GM23338 (cell line): ENCODE measurements around the gene MYF5.

Experiments used
- CREB1 ChIP-seq: fragments of 250-450 bp; sonication (Bioruptor Pico); IDR thresholded peaks from 2 replicates; pipeline ENCODE4 v1.5.0; 2020; ENCODE audit warnings: low read depth, mild to moderate bottlenecking, moderate library complexity
- CTCF ChIP-seq, 2 experiments: fragments of 200-600 bp in 1 of 2; sonication (generic) in 1 of 2; conservative IDR thresholded peaks; 2 replicates each; pipeline versions ENCODE4 v1.5.1 to v1.6.1; 2016 to 2017; ENCODE audit warnings: antibody characterized with exemption in 2 of 2, low read depth in 2 of 2, mild to moderate bottlenecking in 2 of 2, moderate library complexity in 1 of 2
- ETS1 ChIP-seq: IDR thresholded peaks from 2 replicates; pipeline ENCODE4 v1.6.1; 2016; ENCODE audit warnings: antibody characterized with exemption
- EZH2 ChIP-seq: fragments of 200-600 bp; sonication (generic); IDR thresholded peaks from one replicate; pipeline ENCODE4 v1.8.0; 2017; ENCODE audit warnings: antibody characterized with exemption, mild to moderate bottlenecking, low read depth; ENCODE audit not compliant: unreplicated experiment
- EZH2phosphoT487 ChIP-seq: fragments of 200-600 bp; sonication (generic); IDR thresholded peaks from one replicate; pipeline ENCODE4 v1.8.1; 2018; ENCODE audit warnings: antibody characterized with exemption; ENCODE audit not compliant: unreplicated experiment
- JUNB ChIP-seq: IDR thresholded peaks from one replicate; pipeline ENCODE4 v1.6.1; 2016; ENCODE audit warnings: antibody characterized with exemption; ENCODE audit not compliant: unreplicated experiment
- NANOG ChIP-seq: IDR thresholded peaks from 2 replicates; pipeline ENCODE4 v1.6.1; 2016; ENCODE audit warnings: antibody characterized with exemption, borderline replicate concordance
- POLR2AphosphoS5 ChIP-seq: IDR thresholded peaks from 2 replicates; pipeline ENCODE4 v1.6.1; 2016; ENCODE audit warnings: antibody characterized with exemption, low read depth
- REST ChIP-seq: IDR thresholded peaks from one replicate; pipeline ENCODE4 v1.6.1; 2018; ENCODE audit warnings: antibody characterized with exemption; ENCODE audit not compliant: unreplicated experiment
- ZNF114 ChIP-seq: fragments of 250-450 bp; sonication (Bioruptor Pico); IDR thresholded peaks from 2 replicates; pipeline ENCODE4 v1.5.0; 2020; ENCODE audit warnings: mild to moderate bottlenecking, moderate library complexity
- ZNF331 ChIP-seq: fragments of 250-450 bp; sonication (Bioruptor Pico); IDR thresholded peaks from 2 replicates; pipeline ENCODE4 v1.5.0; 2020; ENCODE audit warnings: low read depth, mild to moderate bottlenecking, moderate library complexity

GRCh38 chr12:80714846-80715245, 1.9 kb upstream of the MYF5 start:
- TF ChIP-seq ETS1 (no peak), POLR2AphosphoS5 (no peak), CTCF (conservative IDR thresholded peaks at IDR 0.05; ENCODE audit: low read depth in 2 of 2) (no peak), ZNF114 (no peak), JUNB (no peak), EZH2 (no peak), EZH2phosphoT487 (no peak), REST (no peak), CREB1 (no peak), NANOG (no peak), ZNF331 (CRISPR knock-in tag) (no peak)
